ENCODE results near the gene PHF11.

DNA sequence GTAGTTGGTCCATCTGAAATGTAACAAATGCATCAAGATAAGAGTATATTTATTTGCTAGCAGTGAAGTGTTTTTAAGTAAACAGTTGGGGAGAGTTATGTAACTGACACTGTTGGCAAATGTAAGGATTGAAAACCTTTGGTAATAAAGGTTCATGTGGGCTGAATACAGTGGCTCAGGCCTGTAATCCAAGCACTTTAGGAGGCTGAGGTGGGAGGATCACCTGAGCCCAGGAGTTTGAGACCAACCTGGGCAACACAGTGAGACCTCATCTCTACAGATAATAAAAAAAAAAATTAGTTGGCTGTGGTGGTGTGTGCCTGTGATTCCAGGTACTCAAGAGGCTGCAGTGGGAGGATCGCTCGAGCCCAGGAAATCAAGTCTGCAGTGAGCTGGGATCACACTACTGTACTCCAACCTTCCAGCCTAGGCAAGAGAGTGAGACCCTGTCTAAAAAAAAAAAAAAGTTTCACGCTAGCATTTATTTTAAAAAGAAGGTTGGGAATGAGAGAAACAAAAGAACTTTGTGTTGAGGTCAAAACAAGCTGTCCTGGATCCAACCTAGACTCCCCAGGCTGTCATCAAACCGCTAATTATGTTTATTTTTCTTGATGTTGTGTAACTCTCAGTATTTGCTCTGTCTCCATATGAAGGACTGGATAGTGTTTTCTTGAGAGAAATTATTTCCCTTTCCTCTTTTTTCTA, 31.0 kb upstream of the PHF11 start:
- TF ChIP-seq, protein P1, sequence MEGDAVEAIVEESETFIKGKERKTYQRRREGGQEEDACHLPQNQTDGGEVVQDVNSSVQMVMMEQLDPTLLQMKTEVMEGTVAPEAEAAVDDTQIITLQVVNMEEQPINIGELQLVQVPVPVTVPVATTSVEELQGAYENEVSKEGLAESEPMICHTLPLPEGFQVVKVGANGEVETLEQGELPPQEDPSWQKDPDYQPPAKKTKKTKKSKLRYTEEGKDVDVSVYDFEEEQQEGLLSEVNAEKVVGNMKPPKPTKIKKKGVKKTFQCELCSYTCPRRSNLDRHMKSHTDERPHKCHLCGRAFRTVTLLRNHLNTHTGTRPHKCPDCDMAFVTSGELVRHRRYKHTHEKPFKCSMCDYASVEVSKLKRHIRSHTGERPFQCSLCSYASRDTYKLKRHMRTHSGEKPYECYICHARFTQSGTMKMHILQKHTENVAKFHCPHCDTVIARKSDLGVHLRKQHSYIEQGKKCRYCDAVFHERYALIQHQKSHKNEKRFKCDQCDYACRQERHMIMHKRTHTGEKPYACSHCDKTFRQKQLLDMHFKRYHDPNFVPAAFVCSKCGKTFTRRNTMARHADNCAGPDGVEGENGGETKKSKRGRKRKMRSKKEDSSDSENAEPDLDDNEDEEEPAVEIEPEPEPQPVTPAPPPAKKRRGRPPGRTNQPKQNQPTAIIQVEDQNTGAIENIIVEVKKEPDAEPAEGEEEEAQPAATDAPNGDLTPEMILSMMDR (conservative IDR thresholded peaks at IDR 0.05; ENCODE audit: low read length), result no peak
- TF ChIP-seq EZH2phosphoT487 (IDR thresholded peaks at IDR 0.05; ENCODE audit: borderline replicate concordance, low read depth, low read length), result no peak

All from OCI-LY7 (cell line).